H9 (cell line): Measurements from ENCODE around the gene IGFL2. TPM values are rescaled to one million over a fixed set of nuclear protein-coding genes. Genes with fewer than 3 reads are reported as not detected.

Source experiments
- DNase-seq: peaks from one replicate; pipeline ENCODE4 v3.0.0-alpha.2; 2017
- H2AFZ ChIP-seq: one replicate; pipeline ENCODE4 v1.6.1; 2013; ENCODE audit warnings: mild to moderate bottlenecking, low read length, control low read depth, moderate library complexity
- H2AK5ac ChIP-seq: 2 replicates; pipeline ENCODE4 v1.6.1; 2013; ENCODE audit warnings: low read length, control low read depth, mixed read lengths; ENCODE audit not compliant: insufficient read length
- H2BK120ac ChIP-seq: one replicate; pipeline ENCODE4 v1.6.1; 2013; ENCODE audit warnings: low read depth, mild to moderate bottlenecking, low read length, control low read depth, inconsistent platforms; ENCODE audit not compliant: poor library complexity, severe bottlenecking
- H2BK12ac ChIP-seq: 2 replicates; pipeline ENCODE4 v1.6.1; 2013; ENCODE audit warnings: low read length, control low read depth, mixed read lengths, low read depth; ENCODE audit not compliant: insufficient read length
- H2BK15ac ChIP-seq: 2 replicates; pipeline ENCODE4 v1.6.1; 2013; ENCODE audit warnings: low read depth, low read length, control low read depth
- H2BK20ac ChIP-seq: one replicate; pipeline ENCODE4 v1.6.1; 2013; ENCODE audit warnings: low read depth, mild to moderate bottlenecking, low read length, control low read depth, inconsistent platforms; ENCODE audit not compliant: poor library complexity, severe bottlenecking
- H2BK5ac ChIP-seq: 2 replicates; pipeline ENCODE4 v1.6.1; 2013; ENCODE audit warnings: low read length, control low read depth, mixed read lengths; ENCODE audit not compliant: insufficient read length
- H3K14ac ChIP-seq: 2 replicates; pipeline ENCODE4 v1.6.1; 2013; ENCODE audit warnings: low read length, control low read depth; ENCODE audit not compliant: insufficient read depth
- H3K18ac ChIP-seq: 2 replicates; pipeline ENCODE4 v1.6.1; 2013; ENCODE audit warnings: low read depth, mild to moderate bottlenecking, mixed read lengths, low read length, control low read depth; ENCODE audit not compliant: insufficient read length
- H3K23ac ChIP-seq: 2 replicates; pipeline ENCODE4 v1.6.1; 2013; ENCODE audit warnings: low read length, control low read depth, mixed read lengths, low read depth; ENCODE audit not compliant: insufficient read length
- H3K23me2 ChIP-seq: 2 replicates; pipeline ENCODE4 v1.6.1; 2013; ENCODE audit warnings: low read depth, mild to moderate bottlenecking, mixed read lengths, low read length, control low read depth; ENCODE audit not compliant: insufficient read length, poor library complexity, severe bottlenecking
- H3K27ac ChIP-seq: 2 replicates; pipeline ENCODE4 v1.5.1; 2013; ENCODE audit warnings: low read length, control low read depth, mixed read lengths, low read depth; ENCODE audit not compliant: insufficient read length
- H3K27me3 ChIP-seq: 2 replicates; pipeline ENCODE4 v1.6.1; 2013; ENCODE audit warnings: low read length, control low read depth, inconsistent platforms; ENCODE audit not compliant: insufficient read depth
- H3K4ac ChIP-seq: 2 replicates; pipeline ENCODE4 v1.6.1; 2013; ENCODE audit warnings: low read depth, mild to moderate bottlenecking, control low read depth, inconsistent platforms, low read length, moderate library complexity
- H3K4me1 ChIP-seq: 2 replicates; pipeline ENCODE4 v1.6.1; 2013; ENCODE audit warnings: low read length, control low read depth, inconsistent platforms; ENCODE audit not compliant: insufficient read depth
- H3K4me2 ChIP-seq: 2 replicates; pipeline ENCODE4 v1.6.1; 2013; ENCODE audit warnings: low read length, control low read depth, mixed read lengths; ENCODE audit not compliant: insufficient read length, insufficient read depth
- H3K56ac ChIP-seq: 2 replicates; pipeline ENCODE4 v1.6.1; 2013; ENCODE audit warnings: low read depth, mild to moderate bottlenecking, mixed read lengths, low read length, control low read depth; ENCODE audit not compliant: insufficient read length
- H3K79me1 ChIP-seq: 2 replicates; pipeline ENCODE4 v1.6.1; 2013; ENCODE audit warnings: low read depth, mild to moderate bottlenecking, moderate library complexity, low read length, control low read depth, inconsistent platforms; ENCODE audit not compliant: insufficient read depth, poor library complexity, severe bottlenecking
- H3K79me2 ChIP-seq: 2 replicates; pipeline ENCODE4 v1.6.1; 2013; ENCODE audit warnings: low read length, control low read depth, inconsistent platforms; ENCODE audit not compliant: insufficient read depth
- H3K9ac ChIP-seq: 2 replicates; pipeline ENCODE4 v1.6.1; 2013; ENCODE audit warnings: low read length, control low read depth, mixed read lengths; ENCODE audit not compliant: insufficient read length; ENCODE audit errors: extremely low read depth
- H3K9me3 ChIP-seq: one replicate; pipeline ENCODE4 v1.6.1; 2013; ENCODE audit warnings: low read depth, low read length, inconsistent platforms; ENCODE audit not compliant: control insufficient read depth
- H3T11ph ChIP-seq: one replicate; pipeline ENCODE4 v1.6.1; 2013; ENCODE audit warnings: mild to moderate bottlenecking, low read length, control low read depth, inconsistent platforms
- H4K20me1 ChIP-seq: one replicate; pipeline ENCODE4 v1.6.1; 2013; ENCODE audit not compliant: control insufficient read depth, insufficient read length, insufficient read depth
- H4K5ac ChIP-seq: 2 replicates; pipeline ENCODE4 v1.6.1; 2013; ENCODE audit warnings: low read depth, mild to moderate bottlenecking, mixed read lengths, low read length, control low read depth; ENCODE audit not compliant: insufficient read length
- H4K8ac ChIP-seq: replicated peaks from 2 replicates; pipeline ENCODE4 v1.6.1; 2013; ENCODE audit warnings: low read length, control low read depth, mixed read lengths, low read depth; ENCODE audit not compliant: insufficient read length
- H4K91ac ChIP-seq: 2 replicates; pipeline ENCODE4 v1.6.1; 2013; ENCODE audit warnings: low read depth, mild to moderate bottlenecking, moderate library complexity, mixed read lengths, low read length, control low read depth; ENCODE audit not compliant: insufficient read length
- H3K27ac Mint-ChIP-seq, 3 experiments: 2 replicates in 2 of 3; 3 replicates in 1 of 3; pipeline ENCODE4 v1.8.0; 2020 to 2021; ENCODE audit warnings: mixed read lengths in 3 of 3, mild to moderate bottlenecking in 1 of 3, moderate library complexity in 1 of 3
- H3K27me3 Mint-ChIP-seq: 2 replicates; pipeline ENCODE4 v1.8.0; 2021; ENCODE audit warnings: low read depth, mild to moderate bottlenecking, moderate library complexity, mixed read lengths
- H3K36me3 Mint-ChIP-seq, 3 experiments: 2 replicates in 2 of 3; 3 replicates in 1 of 3; pipeline ENCODE4 v1.8.0; 2020 to 2021; ENCODE audit warnings: low read depth in 3 of 3, mixed read lengths in 3 of 3; ENCODE audit not compliant: insufficient read depth in 1 of 3
- H3K4me1 Mint-ChIP-seq, 2 experiments: 2 replicates each; pipeline ENCODE4 v1.8.0; 2020; ENCODE audit warnings: mixed read lengths in 2 of 2
- H3K4me3 Mint-ChIP-seq, 2 experiments: 2 replicates in 1 of 2; 3 replicates in 1 of 2; pipeline ENCODE4 v1.8.0; 2020 to 2021; ENCODE audit warnings: mild to moderate bottlenecking in 2 of 2, mixed read lengths in 2 of 2, moderate library complexity in 1 of 2
- H3K9me3 Mint-ChIP-seq, 2 experiments: 2 replicates in 1 of 2; 3 replicates in 1 of 2; pipeline ENCODE4 v1.8.0; 2020; ENCODE audit warnings: mild to moderate bottlenecking in 2 of 2, mixed read lengths in 2 of 2, moderate library complexity in 1 of 2
- WGBS: extraction: QIAGEN DNeasy Blood & Tissue Kit; methylation state at CpG from one replicate; pipeline ENCODE4 v1.1.7; 2013; ENCODE audit warnings: missing lambda C conversion rate, low lambda C conversion rate, mixed read lengths; ENCODE audit not compliant: insufficient read length; ENCODE audit errors: extremely low coverage; 5-methylcytosine and 5-hydroxymethylcytosine counted together
- total RNA-seq: library from RNA; stranded (reverse); gene quantifications from 2 replicates; pipeline ENCODE4 v1.2.1, GENCODE V29; 2021
- TF ChIP-seq, protein P1 (sequence below): fragments of 200-600 bp; sonication (generic); conservative IDR thresholded peaks from 3 replicates; pipeline ENCODE4 v1.8.0; 2021; ENCODE audit warnings: antibody characterized with exemption, mild to moderate bottlenecking

The IGFL2 gene
- total RNA-seq, 1 experiment from 2014 or later, result not detected

DNA sequence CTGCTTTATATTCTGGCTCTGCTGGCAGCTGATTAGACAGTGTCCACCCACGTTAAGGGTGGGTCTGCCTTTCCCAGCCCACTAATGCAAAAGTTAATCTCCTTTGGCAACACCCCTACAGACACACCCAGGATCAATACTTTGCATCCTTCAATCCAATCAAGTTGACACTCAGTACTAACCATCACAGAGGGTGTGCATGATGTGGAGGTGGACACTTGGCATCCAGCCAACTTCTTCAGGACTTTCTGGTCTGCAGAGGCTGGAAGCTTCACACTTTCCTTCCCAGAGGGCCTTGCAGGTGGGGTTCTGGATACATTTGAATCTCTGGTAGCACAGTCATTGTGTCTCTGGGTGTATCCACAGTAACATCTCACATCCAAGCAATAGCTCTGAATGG is 62.6 kb downstream of the IGFL2 start:
- no peak overlapping the region for H2BK120ac ChIP-seq
- H2BK5ac ChIP-seq, result no peak overlapping the region
- Mint-ChIP-seq H3K4me3 (no peak overlapping the region), H3K4me1 (peaks cover 21 to 35% of the 10 kb centered on the region in 2 experiments), H3K36me3 (no peaks in the 10 kb centered on the region), H3K27ac (peak overlapping the region in 1 of 3 experiments; percentile 82; a peak in 1 of 7 replicates), H3K27me3 (peaks cover 13% of the 10 kb centered on the region), H3K9me3 (peaks cover 0 to 5% of the 10 kb centered on the region in 2 experiments; a peak in 1 of 5 replicates)
- no peak overlapping the region for H3K56ac ChIP-seq
- no peak overlapping the region for H4K91ac ChIP-seq
- no peaks in the 10 kb centered on the region for H3K23me2 ChIP-seq
- H3K79me1 ChIP-seq, result no peaks in the 10 kb centered on the region
- no peak overlapping the region for H2BK20ac ChIP-seq
- no peak for DNase-seq
- peak overlapping the region; percentile 88 for H2BK12ac ChIP-seq
- no peak overlapping the region for H2AK5ac ChIP-seq
- H3K27me3 ChIP-seq, result no peaks in the 10 kb centered on the region
- no peak overlapping the region for H2AFZ ChIP-seq
- peak overlapping the region; percentile 24; the same call in 1 of the 2 replicates for H2BK15ac ChIP-seq
- H3T11ph ChIP-seq, result no peak overlapping the region
- H3K9me3 ChIP-seq, result no peaks in the 10 kb centered on the region
- TF ChIP-seq, protein P1, sequence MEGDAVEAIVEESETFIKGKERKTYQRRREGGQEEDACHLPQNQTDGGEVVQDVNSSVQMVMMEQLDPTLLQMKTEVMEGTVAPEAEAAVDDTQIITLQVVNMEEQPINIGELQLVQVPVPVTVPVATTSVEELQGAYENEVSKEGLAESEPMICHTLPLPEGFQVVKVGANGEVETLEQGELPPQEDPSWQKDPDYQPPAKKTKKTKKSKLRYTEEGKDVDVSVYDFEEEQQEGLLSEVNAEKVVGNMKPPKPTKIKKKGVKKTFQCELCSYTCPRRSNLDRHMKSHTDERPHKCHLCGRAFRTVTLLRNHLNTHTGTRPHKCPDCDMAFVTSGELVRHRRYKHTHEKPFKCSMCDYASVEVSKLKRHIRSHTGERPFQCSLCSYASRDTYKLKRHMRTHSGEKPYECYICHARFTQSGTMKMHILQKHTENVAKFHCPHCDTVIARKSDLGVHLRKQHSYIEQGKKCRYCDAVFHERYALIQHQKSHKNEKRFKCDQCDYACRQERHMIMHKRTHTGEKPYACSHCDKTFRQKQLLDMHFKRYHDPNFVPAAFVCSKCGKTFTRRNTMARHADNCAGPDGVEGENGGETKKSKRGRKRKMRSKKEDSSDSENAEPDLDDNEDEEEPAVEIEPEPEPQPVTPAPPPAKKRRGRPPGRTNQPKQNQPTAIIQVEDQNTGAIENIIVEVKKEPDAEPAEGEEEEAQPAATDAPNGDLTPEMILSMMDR, result no peak
- no peak overlapping the region for H3K4ac ChIP-seq
- no peak overlapping the region for H4K8ac ChIP-seq
- H3K27ac ChIP-seq, result peak overlapping the region; percentile 33
- no peak overlapping the region for H4K5ac ChIP-seq
- H3K79me2 ChIP-seq, result no peaks in the 10 kb centered on the region
- no peaks in the 10 kb centered on the region for H4K20me1 ChIP-seq
- WGBS, result no CpG with 5 or more reads among the region's 1 CpG
- H3K4me1 ChIP-seq, result peaks cover 6% of the 10 kb centered on the region
- no peak overlapping the region for H3K9ac ChIP-seq
- H3K18ac ChIP-seq, result no peak overlapping the region
- H3K23ac ChIP-seq, result no peak overlapping the region
- H3K14ac ChIP-seq, result 0 out of 2 replicates have a peak overlapping the region, but pooled peaks have one; percentile 29
- H3K4me2 ChIP-seq, result peak overlapping the region; percentile 19

Other genes starting within 250 kb of the IGFL2 start
- 9.0 and 9.5 TPM in 2 replicates for gene MYPOP, start 245.6 kb upstream of the IGFL2 start, total RNA-seq
- not detected in 2 replicates for gene NANOS2, start 233.5 kb upstream of the IGFL2 start, total RNA-seq
- gene NOVA2, start 174.4 kb upstream of the IGFL2 start, total RNA-seq, result 8.8 and 8.9 TPM in 2 replicates
- 15.9 and 16.9 TPM in 2 replicates for gene CCDC61, start 152.8 kb upstream of the IGFL2 start, total RNA-seq
- not detected in 2 replicates for gene PGLYRP1, start 125.2 kb upstream of the IGFL2 start, total RNA-seq
- gene IGFL4, start 107.2 kb upstream of the IGFL2 start, total RNA-seq, result 0.33 TPM in 1 of 2 replicates, not detected in the other
- not detected in 2 replicates for gene IGFL3, start 23.6 kb upstream of the IGFL2 start, total RNA-seq
- gene IGFL1, start 81.5 kb downstream of the IGFL2 start, total RNA-seq, result not detected in 2 replicates
- 31.5 and 31.9 TPM in 2 replicates for gene HIF3A, start 148.8 kb downstream of the IGFL2 start, total RNA-seq
- gene PPP5C, start 198.8 kb downstream of the IGFL2 start, total RNA-seq, result 108 and 111 TPM in 2 replicates